ENCODE measurements around the gene TMEM182.

- no peak for TF ChIP-seq POLR2A (IDR thresholded peaks at IDR 0.05)
- no peak for TF ChIP-seq CTCF (IDR thresholded peaks at IDR 0.05 in 4 of 5, conservative IDR thresholded peaks at IDR 0.05 in 1 of 5)
Observed at GRCh38 chr2:102726128-102727087, 35.4 kb upstream of the TMEM182 start.

Measured in gastrocnemius medialis (tissue), 4 donors.